Osteocyte (in vitro differentiated cells): ENCODE data around the gene TENT5C. TPM values are rescaled to one million over a fixed set of nuclear protein-coding genes. Genes with fewer than 3 reads are reported as not detected.
A peak's percentile ranks its signal among the peaks of the same experiment; 100 is the strongest.

Source experiments
- DNase-seq: peaks from one replicate; pipeline ENCODE4 v3.0.0; 2021; ENCODE audit warnings: mixed read lengths; ENCODE audit not compliant: unreplicated experiment; ENCODE audit errors: extremely low spot score
- H3K27ac Mint-ChIP-seq: one replicate; pipeline ENCODE4 v1.8.0; 2021; ENCODE audit warnings: mild to moderate bottlenecking, mixed read lengths; ENCODE audit not compliant: unreplicated experiment
- H3K27me3 Mint-ChIP-seq: one replicate; pipeline ENCODE4 v1.8.0; 2021; ENCODE audit warnings: mixed read lengths; ENCODE audit not compliant: unreplicated experiment
- H3K36me3 Mint-ChIP-seq: one replicate; pipeline ENCODE4 v1.8.0; 2021; ENCODE audit warnings: mixed read lengths; ENCODE audit not compliant: unreplicated experiment
- H3K4me1 Mint-ChIP-seq: one replicate; pipeline ENCODE4 v1.8.0; 2021; ENCODE audit warnings: mixed read lengths; ENCODE audit not compliant: unreplicated experiment
- H3K4me3 Mint-ChIP-seq: one replicate; pipeline ENCODE4 v1.8.0; 2021; ENCODE audit warnings: mild to moderate bottlenecking, moderate library complexity, mixed read lengths; ENCODE audit not compliant: unreplicated experiment
- H3K9me3 Mint-ChIP-seq: one replicate; pipeline ENCODE4 v1.8.0; 2021; ENCODE audit warnings: mixed read lengths; ENCODE audit not compliant: unreplicated experiment
- total RNA-seq: library from RNA; stranded (reverse); gene quantifications from 2 replicates; pipeline ENCODE4 v1.2.1, GENCODE V29; 2021
- TF ChIP-seq, protein P1 (sequence below): fragments of 200-600 bp; sonication (generic); IDR thresholded peaks from 2 replicates; pipeline ENCODE4 v1.5.0; 2021; ENCODE audit warnings: antibody characterized with exemption, mild to moderate bottlenecking, moderate library complexity

The TENT5C gene
- total RNA-seq, 1 donor from 2014 or later, result 0.08 TPM

DNA sequence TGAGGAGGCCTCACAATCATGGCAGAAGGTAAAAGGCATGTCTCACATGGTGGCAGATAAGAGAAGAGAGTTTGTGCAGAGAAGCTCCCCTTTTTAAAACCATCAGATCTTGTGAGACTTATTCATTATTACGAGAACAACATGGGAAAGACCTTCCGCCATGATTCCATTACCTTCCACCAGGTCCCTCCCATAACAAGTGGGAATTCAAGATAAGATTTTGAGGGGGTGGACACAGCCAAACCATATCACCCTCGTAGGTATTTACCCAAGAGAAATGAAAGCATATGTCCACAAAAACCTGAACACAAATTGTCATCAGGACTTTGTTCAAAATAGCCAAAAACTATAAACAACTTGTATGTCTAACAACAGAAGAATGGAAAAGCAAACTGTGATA, 45.9 kb upstream of the TENT5C start:
- no peak for DNase-seq
- Mint-ChIP-seq H3K27ac (no peak overlapping the region), H3K36me3 (no peaks in the 10 kb centered on the region), H3K9me3 (peaks cover 5% of the 10 kb centered on the region), H3K27me3 (peaks cover 34% of the 10 kb centered on the region), H3K4me1 (no peaks in the 10 kb centered on the region), H3K4me3 (no peak overlapping the region)
- TF ChIP-seq, protein P1, sequence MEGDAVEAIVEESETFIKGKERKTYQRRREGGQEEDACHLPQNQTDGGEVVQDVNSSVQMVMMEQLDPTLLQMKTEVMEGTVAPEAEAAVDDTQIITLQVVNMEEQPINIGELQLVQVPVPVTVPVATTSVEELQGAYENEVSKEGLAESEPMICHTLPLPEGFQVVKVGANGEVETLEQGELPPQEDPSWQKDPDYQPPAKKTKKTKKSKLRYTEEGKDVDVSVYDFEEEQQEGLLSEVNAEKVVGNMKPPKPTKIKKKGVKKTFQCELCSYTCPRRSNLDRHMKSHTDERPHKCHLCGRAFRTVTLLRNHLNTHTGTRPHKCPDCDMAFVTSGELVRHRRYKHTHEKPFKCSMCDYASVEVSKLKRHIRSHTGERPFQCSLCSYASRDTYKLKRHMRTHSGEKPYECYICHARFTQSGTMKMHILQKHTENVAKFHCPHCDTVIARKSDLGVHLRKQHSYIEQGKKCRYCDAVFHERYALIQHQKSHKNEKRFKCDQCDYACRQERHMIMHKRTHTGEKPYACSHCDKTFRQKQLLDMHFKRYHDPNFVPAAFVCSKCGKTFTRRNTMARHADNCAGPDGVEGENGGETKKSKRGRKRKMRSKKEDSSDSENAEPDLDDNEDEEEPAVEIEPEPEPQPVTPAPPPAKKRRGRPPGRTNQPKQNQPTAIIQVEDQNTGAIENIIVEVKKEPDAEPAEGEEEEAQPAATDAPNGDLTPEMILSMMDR, result no peak

DNA sequence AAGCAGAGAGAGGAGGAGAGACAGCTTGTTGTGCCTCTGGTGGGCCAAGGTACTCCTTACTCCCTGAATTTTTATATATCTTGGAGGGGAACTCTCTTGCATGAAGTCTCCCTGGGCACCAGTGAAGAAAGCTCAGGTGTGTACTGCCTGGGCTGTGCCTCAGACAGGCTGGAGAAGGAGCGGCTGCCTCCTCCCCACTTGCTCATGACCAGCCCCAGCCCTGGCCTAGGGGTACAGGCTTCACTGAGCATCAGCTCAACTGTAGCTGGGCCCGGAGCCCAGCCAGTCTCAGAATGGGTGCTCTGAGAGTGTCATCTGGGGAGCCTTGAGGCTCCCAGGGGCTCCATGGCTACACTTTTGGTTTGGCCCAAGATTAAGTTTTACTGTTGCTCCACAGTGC, 44.8 kb upstream of the TENT5C start:
- no peaks in the 10 kb centered on the region for H3K4me1 Mint-ChIP-seq
- H3K4me3 Mint-ChIP-seq, result no peak overlapping the region

DNA sequence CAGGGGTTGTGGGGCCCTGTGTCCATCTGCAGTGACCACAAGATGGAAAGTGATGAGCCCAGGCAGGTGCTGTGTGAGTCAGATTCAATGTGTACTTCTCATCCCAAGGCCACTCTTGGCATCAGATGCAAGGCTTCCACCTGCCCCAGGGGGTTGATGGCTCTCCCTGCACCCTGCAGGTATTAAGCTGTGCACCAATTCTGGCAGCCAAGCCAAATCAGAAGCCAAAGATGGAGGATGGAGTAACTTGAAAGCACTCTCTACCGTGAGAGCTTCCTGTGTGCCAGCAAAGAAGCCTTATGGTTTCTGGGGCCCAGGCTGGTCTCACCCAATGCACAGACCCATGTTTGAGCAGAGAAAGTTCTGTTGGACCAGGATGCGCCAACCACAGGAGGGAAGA, 44.3 kb upstream of the TENT5C start:
- H3K4me3 Mint-ChIP-seq, result no peak overlapping the region
- no peaks in the 10 kb centered on the region for H3K36me3 Mint-ChIP-seq
- TF ChIP-seq, protein P1, result no peak
- peak; percentile 68 for DNase-seq
- H3K27ac Mint-ChIP-seq, result no peak overlapping the region
- peaks cover 23% of the 10 kb centered on the region for H3K27me3 Mint-ChIP-seq
- H3K9me3 Mint-ChIP-seq, result peaks cover 5% of the 10 kb centered on the region
- no peaks in the 10 kb centered on the region for H3K4me1 Mint-ChIP-seq

More for the DNA sequence above, 44.8 kb upstream of the TENT5C start:
- peaks cover 26% of the 10 kb centered on the region for H3K27me3 Mint-ChIP-seq
- no peaks in the 10 kb centered on the region for H3K36me3 Mint-ChIP-seq
- TF ChIP-seq, protein P1, result no peak
- no peak overlapping the region for H3K27ac Mint-ChIP-seq
- peak; percentile 53 for DNase-seq
- peaks cover 5% of the 10 kb centered on the region for H3K9me3 Mint-ChIP-seq

DNA sequence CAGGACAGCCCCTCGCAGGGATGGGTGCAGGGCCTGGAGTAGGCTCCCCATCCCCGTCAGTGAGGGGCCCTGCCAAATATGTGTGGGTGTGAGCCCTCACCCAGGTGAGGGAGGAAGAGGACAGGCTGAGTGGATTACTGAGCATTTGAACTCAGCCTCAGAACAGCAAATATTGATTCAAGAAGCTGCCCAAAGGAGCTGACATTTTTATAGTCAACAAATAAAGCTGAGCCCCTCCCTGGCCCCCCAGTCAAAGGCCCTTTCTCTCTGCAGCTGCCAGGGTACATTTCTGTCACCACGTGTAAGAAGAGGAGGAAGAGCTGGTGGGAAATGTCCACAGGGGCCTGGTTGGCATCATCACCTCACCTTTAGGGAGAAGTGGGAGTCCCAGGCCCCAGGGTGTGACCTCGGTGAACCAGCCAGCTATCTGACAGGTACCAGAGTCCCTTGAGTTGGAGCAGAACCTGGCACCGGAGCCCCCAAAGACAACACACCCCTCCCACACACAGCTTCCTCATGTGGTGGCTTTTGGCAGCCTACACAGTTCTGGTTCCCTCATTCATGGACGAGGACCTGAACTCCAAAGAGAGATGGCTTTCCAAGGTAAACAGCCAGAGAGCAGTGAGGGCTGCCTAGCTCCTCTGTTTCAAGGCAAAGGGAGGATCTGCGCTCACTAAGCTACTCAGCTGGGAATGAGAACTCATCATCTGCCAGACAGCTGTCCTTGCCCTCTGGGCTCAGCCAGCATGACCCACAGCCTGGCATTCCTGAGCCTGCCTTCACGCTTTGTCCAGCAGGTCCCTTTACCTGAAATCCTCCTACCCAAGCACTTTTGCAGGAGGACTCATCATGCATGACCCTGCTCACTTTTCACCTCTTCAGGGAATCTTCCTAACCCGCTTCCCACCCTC, 43.0 kb upstream of the TENT5C start:
- Mint-ChIP-seq H3K9me3 (peaks cover 5% of the 10 kb centered on the region), H3K27ac (no peak overlapping the region), H3K36me3 (no peaks in the 10 kb centered on the region), H3K27me3 (peaks cover 14% of the 10 kb centered on the region), H3K4me1 (no peaks in the 10 kb centered on the region), H3K4me3 (no peak overlapping the region)
- TF ChIP-seq, protein P1, result no peak
- DNase-seq, result peak; percentile 66

DNA sequence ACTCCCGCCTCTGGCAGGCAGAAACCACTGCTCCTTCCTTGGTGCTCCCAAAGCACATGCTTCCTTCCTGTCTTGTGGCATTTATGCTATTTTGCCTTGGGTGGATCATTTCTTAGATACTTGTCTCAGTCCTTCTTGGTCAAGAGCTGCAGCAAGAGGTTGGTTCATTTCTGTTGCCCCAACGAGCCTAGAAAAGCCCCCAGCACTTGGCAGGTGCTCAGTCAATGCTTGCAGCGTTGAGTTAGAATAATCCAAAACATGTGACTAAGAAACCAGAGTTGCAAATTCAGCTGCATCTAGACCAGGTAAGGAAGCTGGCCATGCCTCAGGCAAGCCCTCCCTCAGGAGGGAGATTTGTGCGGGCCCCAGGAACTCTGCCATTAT, 42.4 kb upstream of the TENT5C start:
- no peak overlapping the region for H3K4me3 Mint-ChIP-seq
- H3K9me3 Mint-ChIP-seq, result peaks cover 5% of the 10 kb centered on the region
- H3K27ac Mint-ChIP-seq, result no peak overlapping the region
- no peak for DNase-seq
- no peaks in the 10 kb centered on the region for H3K36me3 Mint-ChIP-seq
- H3K27me3 Mint-ChIP-seq, result peaks cover 13% of the 10 kb centered on the region
- H3K4me1 Mint-ChIP-seq, result no peaks in the 10 kb centered on the region
- TF ChIP-seq, protein P1, result no peak
